Activated T-helper 1 cell treated with anti-CD3 and anti-CD28 coated beads, Interleukin-2, amount 50 U/mL, for 16 hours (primary cell): ENCODE results near the gene MOB3B.
"Not testable (repeated sequence)": the region's sequence is repeated elsewhere in the genome, so short reads cannot be mapped to it uniquely, and the experiment has no call there.

Source experiments
- DNase-seq, 2 donors: peaks; one replicate each; pipeline ENCODE4 v3.0.0-alpha.2; 2020; ENCODE audit warnings: low read depth in 1 of 2, low spot score in 1 of 2

Gene MOB3B

DNA sequence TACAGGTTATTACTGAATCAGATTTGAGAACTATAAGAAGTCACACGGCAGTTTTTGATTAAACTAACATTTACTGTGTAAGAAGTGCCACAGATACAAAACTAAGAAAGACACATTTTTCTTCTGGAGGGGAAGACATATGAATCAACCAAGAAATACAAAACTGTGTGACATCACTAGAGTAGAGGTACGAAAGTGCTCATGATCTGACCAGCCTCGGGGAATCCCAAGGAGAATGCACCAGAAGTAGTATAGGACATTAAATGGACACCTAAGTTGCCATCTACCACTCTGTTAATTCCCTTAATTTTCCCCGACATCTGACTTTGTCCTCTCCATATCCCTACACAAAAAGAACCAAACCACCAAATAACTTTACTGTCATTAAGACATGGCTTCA is 10.8 kb downstream of the MOB3B start:
- no peak for DNase-seq

DNA sequence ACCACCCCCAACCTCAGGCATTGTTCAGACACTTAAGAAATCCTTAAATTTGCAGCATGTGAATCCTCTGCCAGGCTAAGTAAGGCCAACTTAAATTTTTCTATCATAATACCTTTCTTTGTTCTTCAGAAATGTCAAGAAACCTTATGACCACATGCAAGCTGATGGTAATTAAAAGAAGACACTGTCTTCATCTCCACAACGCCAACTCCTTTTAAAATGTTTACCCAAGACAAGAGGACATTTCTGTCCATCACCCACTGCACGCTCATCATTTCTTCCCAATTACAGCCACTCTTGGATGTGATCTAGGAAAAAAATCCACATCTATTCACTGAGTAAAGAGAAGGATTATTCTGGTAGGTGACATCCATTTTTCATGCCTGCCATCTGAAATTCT is 11.6 kb downstream of the MOB3B start:
- no peak for DNase-seq

DNA sequence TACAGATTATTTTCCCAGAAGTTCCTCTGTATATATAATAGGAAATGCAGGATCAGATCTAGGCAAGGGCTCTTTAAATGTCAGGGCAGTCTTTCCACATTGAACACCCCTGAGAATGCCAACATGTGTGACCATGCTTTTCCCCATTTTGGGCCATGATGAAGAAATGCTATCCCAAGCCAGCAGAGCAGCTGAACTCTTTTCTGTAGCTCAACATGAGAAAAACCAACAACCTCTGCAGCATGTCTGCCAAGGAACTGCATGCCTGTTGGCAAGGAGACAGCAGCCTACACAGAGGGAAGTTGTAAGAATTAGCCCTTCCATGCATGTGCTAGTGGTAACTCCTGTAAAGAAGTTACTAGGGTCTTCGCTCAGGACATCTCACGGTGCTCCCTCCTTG is 15.1 kb downstream of the MOB3B start:
- DNase-seq: no peak

DNA sequence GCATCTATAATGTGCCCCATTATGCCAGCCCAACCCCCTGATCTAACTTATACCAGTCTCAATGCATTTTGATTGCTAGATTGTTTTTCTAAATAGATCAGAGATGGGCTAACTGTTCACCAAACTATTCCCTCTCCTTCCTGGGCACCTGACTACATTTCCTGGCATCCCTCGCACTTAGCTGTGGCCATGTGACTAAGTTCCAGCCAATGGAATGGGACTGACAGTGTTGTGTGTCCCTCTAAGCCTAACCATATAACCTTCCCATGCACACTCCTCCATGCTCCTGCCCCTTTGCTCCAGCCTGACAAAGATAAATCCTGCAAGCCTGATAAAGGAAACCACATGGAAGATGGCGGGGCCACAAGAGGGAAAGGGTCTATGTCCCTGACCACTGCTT is 17.8 kb downstream of the MOB3B start:
- DNase-seq: no peak

DNA sequence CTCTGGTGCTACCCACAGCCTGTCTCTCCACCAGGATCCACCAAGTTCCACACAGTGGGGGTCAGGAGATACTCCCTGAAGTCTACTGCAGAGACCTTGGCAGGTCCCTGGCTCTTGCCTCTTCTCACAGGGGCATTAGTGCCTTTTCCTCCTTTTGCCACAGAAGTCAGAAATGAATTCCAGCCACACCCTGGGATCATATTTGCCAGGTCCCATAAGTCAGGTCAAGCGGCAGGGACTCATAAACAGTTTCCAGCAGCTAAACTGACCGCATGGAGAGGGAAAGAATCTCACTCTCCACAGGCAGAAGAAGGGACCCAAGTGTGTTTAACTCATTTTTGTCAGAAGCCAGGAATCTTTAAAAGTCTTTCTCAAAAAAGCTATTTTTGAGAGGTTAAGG is 18.8 kb downstream of the MOB3B start:
- DNase-seq: no peak

DNA sequence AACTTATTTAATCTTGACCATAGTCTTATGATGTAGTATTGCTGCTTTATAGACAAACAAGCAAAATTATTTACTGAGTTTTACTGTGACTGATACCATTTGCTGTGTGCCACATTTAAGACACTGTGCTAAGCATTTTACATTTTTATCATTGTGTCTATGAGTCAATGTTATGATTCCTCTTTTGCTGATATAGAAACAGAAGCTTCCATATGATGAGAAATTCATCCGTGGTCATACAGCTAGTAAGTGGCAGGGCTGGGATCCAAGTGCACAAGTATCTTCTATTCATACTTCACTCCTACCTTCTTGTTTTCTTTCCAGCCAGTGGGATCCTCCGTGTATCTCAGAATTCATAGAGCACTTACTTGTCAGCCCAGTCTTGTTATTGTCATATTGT is 22.6 kb downstream of the MOB3B start:
- no peak for DNase-seq

DNA sequence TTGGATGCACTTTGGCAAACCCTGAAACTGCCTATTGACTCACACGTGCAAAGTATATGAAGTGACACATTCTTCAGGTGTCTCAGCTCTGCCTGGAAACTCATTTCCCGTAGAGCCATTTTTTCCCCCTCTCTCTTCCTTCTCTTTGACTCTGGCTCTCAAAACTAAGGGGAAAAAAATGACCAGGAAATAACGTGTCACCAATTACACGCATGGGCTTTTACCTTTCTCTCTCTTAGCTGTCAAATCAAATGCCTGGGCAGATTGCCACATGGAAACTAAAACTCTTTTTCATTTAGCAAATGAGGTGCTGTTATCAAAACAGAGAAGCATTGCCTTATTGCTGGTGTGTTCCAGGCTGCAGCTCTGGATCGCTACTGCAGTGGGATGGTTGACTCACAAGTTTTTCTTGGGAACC is 23.9 kb downstream of the MOB3B start:
- no peak for DNase-seq

DNA sequence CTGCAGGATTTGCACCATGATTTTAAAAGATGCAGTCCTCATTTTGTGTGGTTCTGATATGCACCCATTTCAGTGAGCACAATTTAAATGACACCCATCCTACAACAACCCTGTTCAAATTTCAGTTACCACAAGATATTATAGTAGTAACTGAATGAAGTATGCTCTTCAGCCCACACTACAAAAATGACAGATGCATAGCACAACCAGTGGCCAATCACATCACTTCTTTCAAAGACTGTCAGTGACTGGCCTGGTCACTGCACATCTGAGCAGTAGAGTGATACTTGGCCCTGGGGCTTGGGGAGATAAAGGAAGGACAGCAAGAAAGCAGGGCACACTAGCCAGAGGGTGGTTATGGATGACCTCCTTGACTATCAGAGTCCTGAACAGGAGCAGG is 25.4 kb downstream of the MOB3B start:
- no peak for DNase-seq

DNA sequence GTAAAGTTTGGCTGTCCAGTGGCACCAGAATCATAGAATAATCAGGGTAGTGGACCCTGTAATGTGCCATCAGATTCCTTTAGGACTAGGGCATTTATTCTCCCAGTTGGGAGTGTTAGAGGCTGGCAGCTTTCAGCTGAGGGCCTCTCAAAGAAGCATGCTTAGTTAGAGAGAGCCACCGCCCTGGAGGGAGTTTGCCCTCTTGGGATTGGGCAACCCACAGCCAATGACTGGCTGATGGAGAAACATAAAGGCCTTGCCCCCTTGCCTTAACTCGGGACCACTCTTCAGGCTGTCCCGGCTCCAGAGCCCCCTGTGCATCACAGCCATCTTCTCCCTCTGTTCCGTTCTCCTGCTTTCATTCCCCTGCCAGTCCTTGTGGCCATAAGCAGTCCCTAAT is 26.0 kb downstream of the MOB3B start:
- no peak for DNase-seq

DNA sequence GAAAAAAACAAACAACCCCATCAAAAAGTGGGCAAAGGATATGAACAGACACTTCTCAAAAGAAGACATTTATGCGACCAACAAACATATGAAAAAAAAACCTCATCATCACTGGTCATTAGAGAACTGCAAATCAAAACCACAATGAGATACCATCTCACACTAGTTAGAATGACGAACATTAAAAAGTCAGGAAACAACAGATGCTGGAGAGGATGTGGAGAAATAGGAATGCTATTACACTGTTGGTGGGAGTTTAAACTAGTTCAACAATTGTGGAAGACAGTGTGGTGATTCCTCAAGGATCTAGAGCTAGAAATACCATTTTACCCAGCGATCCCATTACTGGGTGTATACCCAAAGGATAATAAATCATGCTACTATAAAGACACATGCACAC is 28.7 kb downstream of the MOB3B start:
- DNase-seq: not testable (repeated sequence)

DNA sequence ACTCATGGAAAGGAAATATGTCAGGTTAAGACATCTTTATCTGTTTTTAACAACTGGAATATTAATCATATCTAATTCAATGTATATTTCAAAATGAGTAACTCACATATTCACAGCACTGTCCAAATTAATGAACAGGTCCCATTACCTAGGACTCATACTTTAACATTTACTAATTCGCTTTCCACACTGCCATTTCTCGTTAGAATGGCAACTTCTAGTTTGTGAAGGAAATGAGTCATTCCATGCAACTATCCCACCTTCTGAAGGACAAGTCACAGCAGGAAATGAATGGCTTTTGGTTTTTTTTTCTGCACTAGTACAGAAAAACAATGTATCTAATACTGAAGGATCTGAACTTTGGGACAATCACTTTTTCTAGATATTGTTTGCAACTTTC is 30.2 kb downstream of the MOB3B start:
- no peak for DNase-seq

DNA sequence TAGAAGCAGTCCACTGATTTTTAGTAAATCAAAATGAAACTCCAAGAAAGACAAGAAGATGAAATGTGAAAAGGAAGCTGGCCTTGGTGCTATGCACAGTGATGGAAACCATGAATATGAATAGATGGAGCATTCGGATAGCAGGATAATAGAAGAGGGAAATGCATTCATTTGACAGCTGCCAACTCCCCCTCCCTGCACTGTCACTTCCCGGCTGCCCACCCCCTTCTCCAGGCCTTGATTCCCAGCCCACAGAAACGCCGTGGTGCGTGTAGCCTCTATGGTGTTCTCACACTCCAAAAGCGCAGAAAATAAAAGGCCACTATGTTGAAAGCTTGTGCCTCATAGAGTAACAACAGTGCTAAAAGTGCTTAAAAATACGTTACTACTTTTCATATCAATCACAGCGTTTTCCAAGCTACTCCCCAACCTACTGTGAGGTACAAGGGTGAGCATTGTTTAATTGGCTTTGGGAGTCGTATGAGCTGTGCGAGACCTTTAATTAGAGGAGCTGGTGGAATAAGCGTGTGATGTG is 31.7 kb downstream of the MOB3B start:
- DNase-seq: no peak

DNA sequence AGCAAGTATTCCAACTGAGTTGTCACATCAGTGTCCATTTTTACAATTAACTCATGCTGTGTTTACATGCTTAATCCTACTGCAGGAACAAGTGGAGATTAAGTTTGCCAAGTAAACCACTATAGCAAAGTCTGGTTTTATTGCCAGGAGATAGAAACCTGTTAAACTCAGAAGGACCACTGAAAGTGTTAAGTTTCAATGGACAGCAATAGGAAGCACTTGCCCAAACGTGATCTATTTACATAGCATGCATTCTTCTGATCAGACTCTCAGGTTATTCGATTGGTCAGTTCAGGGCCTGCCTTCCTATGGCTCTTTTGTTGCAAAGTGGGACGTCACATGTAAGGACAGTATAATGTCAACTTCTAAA is 33.5 kb downstream of the MOB3B start:
- DNase-seq: no peak

DNA sequence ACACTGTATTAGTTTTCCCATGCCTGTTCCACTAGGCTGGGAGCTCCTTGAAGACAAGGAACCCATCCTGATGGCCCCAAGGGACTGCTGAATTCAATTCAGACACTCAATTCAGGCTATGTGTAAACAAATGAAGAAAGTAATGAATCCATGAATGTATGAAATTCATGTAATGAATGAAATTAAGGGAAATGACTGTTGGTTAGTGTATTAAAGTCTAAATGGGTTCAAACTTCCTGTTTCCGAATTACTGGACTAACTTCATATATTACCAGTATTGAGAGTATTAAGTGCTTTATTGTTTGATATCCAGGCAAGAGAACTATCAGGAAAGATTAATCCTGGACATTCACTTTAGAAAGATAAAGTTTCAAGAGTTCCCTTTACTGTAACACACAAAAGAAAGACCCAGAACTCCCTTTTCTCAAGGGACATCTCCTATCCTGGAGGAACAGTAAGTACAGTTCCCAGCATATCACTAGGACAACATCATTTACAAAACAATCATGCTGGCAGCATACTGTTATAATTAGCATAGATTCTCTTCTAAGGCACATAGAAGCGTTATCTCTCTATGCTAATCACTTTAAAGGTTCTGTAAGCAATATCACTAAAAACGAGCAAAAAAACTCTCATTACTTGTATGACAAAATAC is 34.0 kb downstream of the MOB3B start:
- DNase-seq: no peak

DNA sequence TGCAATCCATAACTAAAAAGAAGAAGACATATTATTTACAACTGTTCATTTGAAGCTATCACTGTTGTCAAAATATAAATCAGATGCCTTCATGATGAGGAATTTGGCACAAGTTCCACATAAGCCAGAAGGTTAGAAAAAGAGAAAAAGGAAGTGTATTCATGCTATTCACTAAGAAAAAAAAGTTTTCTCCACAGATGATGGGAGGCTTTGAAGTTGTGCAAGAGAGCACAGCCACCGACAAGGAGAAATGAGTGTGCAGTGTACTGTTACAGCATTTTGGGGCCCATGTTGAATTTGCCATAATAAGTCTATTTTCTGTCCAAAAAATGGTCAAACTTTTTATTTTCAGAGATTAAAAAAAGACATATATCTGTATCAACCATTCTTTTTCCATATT is 38.5 kb downstream of the MOB3B start:
- DNase-seq: no peak

DNA sequence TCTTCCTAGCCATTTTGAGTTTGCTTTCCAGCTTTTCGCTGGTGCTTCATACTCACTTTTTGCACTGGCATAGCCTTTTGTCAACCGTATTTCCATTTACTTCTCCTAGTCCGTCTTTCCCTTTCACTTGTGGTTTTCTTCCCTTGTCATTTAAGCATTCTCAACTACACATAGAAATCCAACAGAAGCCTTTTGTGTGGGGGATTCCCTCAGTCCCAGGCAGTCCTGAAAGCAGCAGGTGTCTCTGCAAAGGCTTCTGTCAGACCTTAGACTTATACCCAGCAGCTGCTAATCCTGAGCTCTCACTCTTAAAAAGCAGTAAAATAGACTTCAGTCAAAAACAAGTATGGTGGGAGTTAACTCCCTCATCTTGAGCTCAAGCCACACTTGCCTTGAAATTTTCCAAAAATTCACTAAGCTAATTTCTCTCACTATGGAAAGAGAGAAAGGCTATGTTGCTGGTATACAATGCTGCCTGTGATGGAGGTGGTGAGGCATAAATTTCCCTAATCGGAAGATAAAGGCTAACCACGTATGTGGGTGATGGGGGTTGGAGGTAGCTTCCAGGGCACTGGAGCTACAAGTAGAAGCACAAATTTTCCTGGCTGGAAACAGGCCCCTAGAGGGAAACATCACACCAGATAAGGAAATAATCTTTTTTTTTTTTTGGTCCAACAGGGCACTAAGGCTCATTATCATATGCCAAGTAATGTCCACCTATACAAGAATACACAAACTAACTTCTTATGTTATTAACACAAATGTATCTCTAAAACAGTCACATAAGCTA is 40.3 kb downstream of the MOB3B start:
- DNase-seq: no peak

DNA sequence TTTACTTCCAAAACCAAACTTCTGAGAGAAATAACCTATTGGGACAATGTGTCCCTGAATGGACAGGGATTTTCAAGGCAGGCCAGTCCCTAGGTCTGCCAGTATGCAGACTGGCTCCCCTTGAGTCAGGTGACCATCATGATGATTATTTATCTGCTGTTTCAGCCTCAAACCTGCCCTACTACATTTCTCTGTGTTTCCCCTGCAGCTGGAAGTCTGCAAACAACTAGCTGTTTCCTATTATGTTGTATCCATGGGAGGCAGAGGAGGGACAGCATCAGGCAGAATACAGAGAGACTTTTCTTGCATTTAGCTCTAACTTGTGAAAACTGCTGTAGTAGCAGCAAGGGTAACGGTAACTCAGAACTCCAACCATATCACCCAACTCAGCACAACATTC is 41.7 kb downstream of the MOB3B start:
- no peak for DNase-seq

DNA sequence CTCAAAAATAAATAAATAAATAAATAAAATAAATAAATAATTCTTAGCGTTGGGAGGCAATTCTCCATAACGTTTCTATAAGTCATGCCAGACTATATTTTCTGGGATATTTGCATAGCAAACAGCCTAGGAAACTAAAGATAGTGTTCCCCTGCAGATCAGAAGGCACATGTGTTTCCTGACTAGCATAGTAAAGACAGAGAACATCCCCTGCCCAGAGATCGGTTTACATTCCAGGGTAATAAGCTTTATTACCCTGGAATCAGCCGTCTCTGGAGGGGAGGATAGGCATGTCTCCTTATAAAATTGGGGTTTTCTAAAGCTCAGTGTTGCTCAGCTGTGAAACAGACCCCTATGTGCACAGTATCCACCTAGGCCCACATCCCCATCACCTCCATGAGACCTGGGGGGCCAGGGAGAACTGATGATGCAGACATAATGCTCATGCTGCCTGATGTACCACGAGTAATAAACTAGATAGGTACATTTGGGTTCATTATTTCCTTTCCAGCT is 42.4 kb downstream of the MOB3B start:
- no peak for DNase-seq

DNA sequence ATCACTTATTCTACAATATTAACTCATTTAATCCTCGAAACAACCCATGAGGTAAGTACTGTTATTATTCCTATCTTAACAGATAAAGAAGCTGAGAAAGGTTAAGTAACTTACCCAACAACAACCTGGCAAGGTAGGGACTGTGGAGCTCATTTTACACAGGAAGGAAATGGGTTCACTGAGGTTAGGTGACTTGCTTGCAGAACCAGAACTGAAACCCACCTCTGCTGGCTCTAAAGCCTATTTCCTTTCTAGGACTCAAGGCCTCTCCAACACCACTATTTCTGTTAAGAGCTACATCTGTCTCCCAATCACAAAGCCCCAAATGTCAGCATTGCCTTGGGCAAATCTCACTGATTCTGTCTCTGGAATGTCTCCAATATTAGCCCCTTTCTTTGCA is 44.5 kb downstream of the MOB3B start:
- DNase-seq: no peak

DNA sequence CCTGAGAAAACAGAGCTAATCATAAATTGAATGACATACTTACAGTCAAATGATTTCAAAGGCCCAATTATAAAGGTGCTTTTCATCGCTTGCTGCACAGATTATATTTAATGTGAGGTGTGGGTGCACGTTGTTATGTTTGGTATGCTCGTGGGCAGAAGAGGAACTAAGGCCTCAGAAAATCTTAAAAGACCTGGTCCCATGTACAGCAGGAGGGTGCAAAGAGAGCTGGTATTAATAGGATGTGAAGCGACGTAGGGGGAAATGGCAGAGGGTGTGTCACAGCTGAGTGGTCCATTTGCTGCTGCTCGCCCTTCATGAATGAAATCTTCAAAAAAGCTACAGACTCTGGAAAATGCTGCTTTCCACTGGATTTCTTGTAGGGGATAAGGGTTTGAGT is 46.0 kb downstream of the MOB3B start:
- DNase-seq: no peak

DNA sequence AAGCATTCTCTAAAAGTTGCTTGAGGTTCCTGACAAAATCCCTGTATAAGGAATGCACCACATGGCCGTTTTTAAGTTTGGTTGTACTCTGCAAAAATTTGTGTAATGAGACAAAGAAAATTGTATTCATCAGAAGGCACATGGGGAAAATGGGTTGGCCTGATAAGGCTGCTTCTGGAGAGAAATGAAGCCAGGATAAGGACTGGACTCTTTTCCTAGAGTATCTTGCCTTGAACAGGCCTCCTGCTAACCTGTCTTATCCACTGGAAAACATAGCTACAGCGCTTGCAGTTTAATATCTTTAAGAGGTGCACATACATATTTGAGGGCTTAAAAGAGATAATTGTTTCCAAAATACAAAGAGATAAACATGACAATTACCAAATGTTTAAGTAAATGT is 46.9 kb downstream of the MOB3B start:
- no peak for DNase-seq

DNA sequence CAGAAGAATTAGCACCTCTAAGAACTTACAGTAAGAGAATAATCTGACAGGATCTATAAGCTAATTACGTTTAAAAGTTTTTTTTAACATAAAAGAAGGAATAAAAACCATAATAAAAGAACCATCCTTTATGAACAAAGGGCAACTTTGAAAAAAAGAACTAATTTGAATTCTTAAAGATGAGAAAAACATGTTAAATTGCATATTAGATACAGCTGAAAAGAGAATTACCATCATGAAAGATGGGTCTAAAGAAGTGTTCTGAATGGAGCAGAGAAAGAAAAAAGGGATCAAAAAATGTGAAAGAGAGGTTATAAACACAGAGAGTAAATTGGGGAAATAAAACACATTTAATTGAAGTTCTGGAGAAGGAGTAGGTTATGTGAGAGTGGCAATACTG is 51.3 kb downstream of the MOB3B start:
- no peak for DNase-seq
